ENCODE results near the gene PRDM7.
"Not testable (repeated sequence)": the region's sequence is repeated elsewhere in the genome, so short reads cannot be mapped to it uniquely, and the experiment has no call there.

The PRDM7 gene
- total RNA-seq: 0 reads per million in 2 donors

DNA sequence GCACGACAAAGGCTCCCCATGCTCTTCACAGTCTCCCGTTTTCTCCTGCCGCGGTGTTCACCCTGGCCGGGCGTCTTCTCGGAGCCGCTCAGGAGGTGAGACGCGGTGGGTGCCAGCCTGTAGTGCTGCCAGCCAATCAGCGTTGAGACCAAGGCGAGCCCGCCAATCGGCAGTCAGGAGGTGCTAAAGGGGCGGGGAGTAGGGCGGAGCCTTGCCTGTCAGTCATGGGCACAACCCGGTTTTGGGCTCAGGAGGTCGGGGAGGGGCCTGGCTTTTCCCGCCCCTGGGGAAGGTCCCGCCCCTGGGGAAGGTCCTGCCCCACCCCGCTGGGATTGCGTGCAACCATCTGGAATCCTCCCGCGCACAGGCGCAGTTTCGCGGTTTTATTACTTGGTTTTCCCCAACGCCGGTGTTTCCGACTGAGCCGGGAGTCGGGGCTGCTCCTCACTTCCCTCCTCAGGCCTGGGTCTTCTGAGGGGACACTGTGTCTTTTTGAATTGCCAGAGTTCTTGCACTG is at the start of gene PRDM7:
TSS of gene PRDM7 (minus strand) at position 92 of the 517 bp plus-strand sequence. CDS start 1,421 bp downstream, outside the sequence.
- DNase-seq: peak; percentile 75

DNA sequence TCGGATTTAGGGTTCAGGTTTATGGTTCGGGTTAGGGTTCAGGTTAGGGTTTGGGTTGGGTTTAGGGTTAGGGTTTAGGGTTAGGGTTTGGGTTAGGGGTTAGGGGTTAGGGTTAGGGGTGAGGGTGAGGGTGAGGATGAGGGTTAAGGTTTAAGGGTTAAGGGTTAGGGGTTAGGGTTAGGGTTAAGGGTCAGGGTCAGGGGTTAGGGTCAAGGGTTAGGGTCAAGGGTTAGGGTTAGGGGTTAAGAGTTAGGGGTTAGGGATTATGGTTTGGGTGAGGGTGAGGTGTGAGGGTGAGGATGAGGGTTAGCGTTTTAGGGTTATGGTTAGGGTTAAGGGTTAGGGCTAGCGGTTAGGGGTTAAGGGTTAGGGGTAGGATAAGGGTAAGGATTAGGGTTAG is 44.7 kb upstream of the PRDM7 start:
- not testable (repeated sequence) for DNase-seq

DNA sequence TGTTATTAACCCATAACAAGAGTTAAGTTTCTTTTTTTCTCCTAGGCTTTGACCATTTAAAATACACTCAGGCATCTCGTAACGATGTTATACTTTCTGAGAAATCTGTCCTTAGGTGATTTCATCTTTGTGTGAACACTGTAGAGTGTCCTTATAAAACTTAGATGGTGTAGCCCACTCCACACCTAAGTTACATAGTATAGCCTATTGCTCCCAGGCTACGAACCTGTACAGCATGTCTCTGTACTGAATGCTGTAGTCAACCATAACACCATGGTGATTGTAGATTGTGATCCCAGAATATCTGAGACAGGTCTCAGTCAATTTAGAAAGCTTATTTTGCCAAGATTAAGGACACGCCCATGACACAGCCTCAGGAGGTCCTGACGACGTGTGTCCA is 30.5 kb upstream of the PRDM7 start:
- DNase-seq: not testable (repeated sequence)

DNA sequence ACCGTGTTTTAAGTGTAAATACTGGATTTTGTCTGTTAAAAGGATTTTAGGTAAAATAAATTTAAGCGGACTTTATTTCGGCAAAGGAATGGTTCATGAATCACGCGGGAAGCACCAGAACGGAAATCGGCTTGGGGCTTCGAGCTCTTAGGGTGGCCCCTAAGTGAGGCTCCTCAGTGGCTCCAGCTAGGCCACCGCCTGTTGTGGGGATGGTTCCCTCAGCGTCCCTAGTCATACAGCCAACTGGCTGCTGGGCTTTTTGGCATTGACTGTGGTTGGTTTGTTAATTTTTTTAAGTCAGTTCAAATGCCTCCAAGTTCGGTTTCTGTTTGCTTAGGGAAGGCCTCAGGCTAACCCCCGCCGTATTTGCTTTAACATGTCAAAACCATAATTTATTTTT is 29.9 kb upstream of the PRDM7 start:
- DNase-seq: not testable (repeated sequence)

DNA sequence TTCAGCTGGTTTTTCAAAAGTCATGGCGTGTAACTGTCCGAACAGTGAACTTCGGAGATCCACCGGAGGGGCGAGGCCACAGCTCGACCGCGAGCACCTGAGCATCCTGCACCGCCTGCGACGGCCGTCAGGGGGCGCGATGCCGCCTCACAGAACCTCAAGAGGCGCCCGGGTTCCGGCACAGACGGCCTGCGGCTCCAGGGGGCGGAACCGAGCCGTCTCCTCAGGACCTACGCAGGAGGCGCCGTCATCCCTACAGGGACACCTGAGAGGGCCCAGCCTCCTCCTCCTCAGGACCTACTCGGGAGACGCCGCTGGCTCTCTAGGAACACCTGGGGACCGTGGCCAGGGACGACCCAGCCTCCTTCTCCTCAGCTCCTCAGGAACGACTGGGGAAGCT is 29.1 kb upstream of the PRDM7 start:
- DNase-seq: not testable (repeated sequence)

DNA sequence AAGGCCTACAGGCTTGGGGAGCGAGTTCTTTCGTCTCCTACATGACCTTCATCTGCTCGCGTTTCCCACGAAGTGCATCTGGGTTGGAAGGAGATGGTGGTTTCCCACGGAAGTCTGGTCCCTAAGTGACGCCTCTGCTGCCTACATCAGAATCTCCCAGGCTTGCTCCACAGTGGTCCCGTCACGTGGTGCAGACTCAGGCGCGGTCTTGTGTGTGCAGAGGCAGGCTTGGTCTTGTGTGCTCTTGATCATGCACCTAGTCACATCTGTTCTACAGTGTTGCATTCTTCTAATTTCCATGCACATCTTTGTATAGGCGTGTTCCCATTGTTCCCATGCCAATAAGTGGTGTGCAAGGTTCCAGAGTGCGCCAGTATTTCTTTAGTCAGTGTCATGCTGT is 27.6 kb upstream of the PRDM7 start:
- DNase-seq: not testable (repeated sequence)

DNA sequence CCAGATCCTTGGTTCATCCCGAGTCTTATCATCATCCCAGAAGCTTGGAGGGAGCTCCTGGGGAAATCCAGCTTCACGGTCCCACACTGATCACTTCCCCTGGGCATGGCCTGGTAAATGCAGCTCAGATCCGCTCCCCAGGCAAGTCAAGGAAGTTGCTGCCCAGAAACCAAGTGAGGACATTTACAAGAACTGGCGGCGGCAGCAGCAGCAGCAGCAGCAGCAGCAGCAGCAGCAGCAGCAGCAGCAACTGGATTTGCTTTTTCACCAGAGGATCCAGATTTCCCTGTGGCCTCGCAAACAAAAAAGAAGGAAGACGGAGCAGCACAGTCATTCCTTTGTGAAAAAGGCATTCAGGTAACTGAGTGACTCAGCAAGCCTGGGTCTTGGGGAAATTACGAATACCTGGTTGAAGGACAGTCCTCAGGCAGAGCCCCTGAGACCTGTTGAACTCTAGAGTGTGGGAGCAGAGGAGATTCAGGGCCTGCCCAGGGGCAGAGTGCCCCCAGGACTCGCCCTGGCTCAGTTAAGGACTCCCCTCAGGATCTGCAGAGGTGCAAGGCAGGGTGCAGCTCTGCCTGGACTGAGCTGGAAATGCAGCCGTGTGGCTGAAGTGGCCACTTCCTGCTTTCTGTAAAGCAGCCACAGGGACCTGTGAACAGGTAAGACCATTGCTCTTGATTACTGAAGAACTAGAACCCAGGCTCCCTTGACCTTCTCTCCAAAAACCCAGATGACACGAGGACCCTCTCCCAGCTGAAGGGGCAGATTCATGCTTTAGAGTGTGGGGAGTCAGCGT is 25.2 kb upstream of the PRDM7 start:
- not testable (repeated sequence) for DNase-seq

DNA sequence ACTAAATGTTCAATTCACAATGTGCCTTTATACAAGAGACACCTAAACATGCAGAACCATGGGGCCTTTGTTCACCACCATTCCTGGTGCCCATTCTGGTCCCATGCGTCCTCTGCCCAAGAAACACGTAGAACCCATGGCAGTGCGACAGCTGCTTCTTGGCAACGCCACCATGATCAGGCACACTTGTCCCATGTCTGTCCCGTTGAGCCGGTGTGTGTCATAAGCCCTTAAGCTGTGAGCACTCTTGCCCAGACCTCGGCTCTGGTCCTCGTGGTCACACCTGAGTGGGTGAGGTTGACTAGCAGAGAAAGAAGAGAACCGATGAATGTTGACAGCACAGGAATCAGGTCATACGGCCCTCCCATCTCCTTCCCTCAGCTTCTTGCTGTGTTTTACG is 24.2 kb upstream of the PRDM7 start:
- not testable (repeated sequence) for DNase-seq

DNA sequence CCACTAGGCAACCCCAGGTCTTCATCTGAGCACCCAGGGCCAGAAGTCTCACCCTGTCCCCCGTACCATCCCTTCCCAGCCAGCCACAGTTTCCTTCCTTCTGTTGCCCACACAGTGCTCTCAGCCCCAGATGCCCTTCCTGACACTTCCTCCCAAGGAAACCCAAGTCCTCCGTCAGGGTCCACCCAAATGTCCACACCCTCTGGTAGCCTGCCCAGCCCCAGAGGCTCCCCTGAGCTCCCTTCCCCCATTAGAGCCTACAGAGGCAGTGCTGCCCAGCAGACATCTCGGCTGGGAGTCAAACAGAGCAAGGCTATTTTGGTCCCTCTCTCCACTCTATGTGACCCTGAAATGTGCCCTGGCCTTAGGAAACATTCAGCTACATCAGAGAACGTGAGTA is 23.7 kb upstream of the PRDM7 start:
- DNase-seq: not testable (repeated sequence)

DNA sequence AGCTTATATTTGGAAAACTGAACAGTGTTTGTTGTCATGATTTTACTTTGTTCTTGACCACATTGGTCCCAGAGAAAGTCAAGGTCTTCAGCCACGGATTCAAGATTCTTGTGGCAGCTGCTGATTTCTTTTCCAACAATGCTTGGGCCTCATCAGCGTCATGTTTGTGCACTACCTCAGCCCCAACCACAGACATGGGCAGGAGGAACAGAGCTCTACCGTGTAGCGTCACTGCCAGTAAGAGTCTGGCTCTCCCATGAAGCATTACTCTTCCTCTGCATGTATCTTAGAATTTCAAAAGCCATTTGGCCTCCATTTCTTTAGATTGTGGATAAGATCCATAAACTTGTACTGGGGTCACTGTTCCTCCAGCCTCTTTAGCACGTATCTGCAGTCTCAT is 23.1 kb upstream of the PRDM7 start:
- DNase-seq: not testable (repeated sequence)

DNA sequence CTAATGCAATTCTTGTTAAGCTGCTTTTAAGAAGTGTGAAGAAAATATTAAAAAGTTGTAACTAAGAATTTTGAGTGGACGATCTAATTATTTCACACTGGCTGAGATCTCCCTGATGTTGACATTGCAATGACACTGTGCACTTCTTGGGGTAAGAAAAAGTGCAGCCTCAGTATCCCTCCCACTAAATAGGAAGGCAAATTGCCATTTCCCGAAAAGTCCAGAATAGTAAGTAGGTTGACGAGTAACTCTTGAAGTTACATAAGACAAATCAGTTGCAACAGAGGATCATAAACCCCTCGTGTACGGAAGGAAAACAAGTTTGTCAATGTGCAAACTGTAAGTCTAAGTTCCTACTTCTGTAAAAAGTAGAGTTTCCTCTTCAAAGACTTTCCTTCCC is 21.8 kb upstream of the PRDM7 start:
- DNase-seq: not testable (repeated sequence)

DNA sequence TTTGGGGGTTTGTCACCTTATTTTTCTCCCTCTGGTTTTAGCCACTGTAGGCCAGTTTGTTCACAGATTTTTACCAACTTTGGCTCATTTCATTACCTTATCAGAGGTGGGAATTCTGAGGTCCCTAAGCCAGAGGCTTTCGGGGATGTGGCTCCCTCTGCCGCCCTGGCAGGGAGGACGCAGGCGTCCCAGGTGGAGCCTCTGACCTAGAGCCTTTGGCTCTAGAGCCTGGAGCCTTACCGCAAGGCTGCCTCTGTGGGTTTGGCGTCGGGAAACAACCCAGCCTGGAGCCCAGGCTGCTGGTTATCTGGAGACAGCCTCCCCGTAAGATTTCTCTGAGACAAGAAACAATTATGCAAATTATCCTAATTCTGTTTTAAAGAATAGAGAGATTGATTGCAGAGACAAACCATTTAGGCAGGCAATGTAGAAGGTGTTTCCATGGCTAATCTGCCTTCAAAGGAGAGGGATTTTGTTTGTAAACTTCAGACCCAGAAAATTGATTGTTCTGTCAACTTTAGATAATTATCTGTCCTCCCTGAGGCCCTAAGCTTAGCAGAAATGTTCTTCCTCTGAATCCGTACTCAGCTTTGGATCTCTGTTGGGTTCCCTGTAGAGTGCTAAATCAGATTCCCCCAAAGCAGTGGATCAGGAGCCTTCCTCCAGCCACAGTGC is 20.0 kb upstream of the PRDM7 start:
- not testable (repeated sequence) for DNase-seq

DNA sequence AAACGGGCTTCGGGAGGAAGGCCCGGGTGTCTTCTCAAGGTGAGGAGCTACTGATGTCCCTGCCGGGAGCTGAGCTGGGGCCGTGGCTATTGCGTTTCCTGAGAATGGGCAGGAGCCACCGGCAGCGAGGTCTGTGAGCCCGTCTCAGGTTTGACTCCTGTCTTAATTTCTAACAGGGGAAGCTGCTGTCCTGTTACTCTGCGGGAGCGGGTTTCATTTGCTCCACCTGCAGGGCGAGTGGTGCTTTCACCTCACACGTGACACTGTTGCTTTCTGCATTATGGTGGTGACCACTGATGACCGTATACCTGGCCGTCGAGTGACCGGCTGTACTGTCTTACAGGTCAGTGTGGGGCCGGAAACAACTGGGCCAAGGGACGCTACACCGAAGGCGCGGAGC is 17.7 kb upstream of the PRDM7 start:
- not testable (repeated sequence) for DNase-seq

DNA sequence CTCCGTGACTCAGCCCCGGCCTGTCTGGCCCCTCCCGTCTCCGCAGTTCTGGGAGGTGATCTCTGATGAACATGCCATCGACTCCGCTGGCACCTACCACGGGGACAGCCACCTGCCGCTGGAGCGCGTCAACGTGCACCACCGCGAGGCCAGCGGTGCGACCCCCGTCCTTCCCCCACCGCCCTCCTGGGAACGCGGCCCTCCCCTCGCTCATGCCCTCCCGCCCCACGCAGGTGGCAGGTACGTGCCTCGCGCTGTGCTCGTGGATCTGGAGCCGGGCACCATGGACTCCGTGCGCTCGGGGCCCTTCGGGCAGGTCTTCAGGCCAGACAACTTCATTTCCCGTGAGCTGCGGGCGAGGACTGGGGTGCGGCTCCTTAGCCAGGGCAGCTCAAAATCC is 17.2 kb upstream of the PRDM7 start:
- DNase-seq: not testable (repeated sequence)

DNA sequence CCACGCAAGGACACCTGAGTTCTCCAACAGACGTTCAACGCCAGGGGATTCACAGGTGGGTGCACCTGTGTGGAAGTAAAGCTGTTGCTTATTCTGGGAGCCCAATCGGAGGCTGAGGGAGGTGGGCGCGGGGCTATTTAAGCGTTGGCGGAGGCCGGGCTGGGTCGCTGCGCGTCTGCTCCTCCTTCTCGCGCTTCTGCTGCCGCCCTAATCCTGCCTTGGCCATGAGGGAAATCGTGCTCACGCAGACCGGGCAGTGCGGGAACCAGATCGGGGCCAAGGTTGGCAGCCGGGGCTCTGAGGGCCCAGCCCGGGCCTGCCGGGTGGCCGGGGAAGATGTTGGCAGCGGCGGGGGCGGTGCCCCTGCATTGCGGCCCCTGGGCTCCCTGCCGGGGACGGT is 16.7 kb upstream of the PRDM7 start:
- not testable (repeated sequence) for DNase-seq

DNA sequence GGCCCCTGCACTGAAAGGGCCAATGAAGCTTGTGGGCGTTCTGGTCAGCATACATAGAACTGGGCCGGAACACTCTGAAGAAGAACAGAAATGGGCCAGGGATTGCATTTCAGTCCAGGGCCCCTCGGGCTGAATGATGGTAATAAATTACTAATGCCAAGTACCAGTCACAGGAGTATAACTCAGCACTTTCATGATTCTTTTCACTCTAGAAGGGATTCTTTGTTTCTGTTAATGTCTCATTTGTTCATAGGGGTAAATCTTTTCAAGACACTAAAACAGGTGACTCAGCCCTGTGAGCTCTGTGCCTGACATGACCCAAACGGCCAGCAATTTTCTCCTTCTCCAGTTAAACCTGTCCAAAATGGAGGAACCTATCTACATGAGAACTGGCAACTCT is 15.7 kb upstream of the PRDM7 start:
- DNase-seq: not testable (repeated sequence)

DNA sequence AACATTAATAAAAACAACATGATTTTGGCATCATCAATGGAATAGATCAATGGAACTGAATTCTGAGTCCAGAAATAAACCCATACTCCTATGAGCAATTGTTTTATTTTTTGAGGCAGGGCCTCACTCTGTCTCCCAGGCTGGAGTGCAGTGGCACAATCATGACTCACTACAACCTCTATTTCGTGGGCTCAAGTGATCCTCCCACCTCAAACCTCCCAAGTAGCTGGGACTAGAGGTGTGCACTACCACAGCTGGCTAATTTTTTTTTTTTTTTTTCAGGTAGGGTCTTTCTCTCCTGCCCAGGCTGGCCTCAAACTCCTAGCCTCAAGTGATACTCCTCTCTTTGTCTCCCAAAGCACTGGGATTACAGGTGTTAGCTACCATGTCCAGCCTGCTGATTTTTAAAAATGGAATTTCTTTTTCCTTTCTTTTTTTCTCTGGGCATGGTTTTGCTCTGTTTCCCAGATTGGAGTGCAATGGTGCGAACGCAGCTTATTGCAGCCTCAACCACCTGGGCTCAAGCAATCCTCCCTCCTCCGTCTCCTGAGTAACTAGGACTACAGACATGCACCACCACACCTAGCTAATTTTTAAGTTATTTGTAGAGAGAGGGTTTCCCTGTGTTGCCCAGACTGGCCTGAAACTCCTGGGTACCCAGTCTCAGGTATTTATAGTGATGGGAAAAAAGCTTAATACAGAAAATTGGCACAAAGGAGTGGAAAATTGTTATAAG is 7.3 kb upstream of the PRDM7 start:
- DNase-seq: no peak

DNA sequence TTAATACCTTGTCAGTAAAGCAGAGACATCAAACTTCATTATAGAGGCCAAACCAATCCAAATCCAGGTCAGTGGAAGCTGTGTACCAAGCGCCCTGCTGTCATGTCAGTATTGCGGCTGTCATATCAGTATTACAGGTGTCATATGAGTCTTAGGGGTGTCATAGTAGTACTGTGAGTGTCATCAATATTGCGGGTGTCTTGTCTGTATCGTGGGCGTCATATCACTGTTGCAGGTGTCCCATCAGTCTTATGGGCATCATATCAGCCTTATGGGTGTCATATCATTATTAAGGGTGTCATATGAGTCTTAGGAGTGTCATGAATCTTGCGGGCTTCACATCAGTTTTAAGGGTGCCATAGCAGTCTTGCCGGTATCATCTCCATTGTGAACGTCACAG is 6.0 kb upstream of the PRDM7 start:
- DNase-seq: no peak

DNA sequence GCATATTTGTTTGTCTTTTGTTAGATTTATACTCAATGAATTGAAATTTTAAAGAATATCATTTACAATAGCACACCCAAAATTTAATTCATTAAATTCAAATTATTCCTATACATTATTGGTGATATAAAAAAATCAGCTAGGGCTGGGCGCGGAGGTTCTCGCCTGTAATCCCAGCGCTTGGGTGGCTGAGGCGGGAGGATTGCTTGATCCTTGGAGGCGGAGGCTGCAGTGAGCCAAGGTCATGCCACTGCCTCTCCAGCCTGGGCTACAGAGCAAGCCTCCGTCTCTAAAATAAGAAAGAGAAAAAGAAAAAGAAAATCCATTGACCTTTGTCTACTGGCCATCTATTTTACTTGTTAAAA is 4.5 kb upstream of the PRDM7 start:
- no peak for DNase-seq

DNA sequence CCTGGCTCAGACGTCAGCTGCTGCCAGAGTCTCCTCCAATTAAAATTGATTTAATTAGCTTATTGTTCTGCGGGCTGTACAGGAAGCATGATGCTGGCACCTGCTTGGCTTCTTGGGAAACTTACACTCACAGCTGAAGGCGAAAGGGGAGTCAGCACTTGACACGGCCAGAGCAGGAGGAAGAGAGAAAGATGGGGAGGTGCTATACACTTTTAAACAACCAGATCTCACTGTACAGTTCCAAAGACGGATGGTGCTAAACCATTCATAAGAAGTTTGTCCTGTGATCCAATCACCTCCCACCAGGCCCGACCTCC is 1.4 kb upstream of the PRDM7 start:
- no peak for DNase-seq

DNA sequence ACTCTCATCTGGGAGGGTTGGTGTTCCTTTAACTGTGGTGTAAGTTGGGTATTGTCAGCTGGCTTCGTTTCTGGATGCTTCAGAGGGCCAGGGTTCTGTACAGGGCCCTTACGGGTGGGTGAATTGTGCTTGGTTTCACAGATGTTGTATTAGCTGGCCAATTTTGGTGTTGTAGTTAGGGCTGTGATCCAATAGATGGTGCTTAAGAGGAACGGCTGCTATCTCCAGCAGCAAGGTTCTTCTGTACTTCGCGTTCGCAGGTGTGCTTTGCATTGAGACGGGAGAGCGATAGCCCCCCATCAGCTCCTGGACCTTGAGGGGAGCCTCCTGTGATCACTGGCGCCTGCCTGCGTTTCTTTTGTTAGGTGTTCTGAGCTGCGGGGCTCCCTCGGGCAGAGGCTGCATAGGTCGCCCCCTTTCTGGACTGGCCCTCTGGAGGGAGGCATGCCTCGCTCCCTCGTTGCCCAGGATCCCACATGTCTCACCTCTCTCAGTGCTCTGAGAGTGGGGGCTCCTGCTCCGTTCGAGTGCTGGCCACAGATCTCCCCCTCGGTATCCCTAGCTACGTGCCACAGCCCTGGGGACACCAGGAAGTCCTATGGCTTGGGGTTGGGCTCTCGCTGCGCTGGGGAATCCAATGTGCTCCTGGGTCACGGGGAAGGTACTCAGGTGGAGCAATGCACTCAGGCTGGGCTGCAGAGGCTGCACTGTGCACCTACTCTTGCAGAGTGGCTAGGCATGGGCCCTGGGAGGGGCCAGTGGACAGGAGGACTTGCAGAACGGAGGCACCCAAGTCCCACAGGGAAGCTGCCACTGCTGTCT is 837 bp upstream of the PRDM7 start:
- no peak for DNase-seq

DNA sequence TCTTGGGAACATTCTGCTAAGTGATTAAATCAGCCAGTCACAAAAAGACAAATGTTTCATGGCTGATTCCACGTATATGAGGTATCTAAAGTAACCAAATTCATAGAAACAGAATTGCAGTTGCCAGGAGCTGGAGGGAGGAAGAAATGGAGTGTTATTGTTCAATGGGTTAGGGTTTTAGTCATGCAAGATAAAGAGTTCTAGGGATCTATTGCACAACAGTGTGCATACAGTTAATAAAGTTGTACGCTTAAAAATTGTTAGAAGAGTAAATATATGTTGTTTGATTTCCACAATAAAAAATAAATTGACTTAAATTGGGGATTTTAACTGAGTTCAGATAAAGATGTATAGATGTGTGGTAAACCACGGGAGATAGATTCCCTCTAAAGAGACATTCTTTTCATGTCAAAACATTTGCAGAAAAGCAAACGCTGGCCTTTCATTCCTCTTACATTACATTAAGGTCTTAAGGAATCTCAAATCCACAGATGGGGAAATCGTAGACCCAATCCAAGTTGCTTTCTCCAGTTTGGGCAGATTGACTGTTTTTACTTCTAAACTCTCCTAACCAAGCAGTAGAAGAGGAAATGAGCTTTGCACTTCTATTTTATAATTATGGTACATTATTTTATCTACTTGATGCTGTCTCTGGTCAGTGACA is 4.6 kb downstream of the PRDM7 start:
- DNase-seq: no peak
